Measurements from ENCODE around the gene FOXJ3.

The FOXJ3 gene

GRCh38 chr1:42260376-42261070 is 74.5 kb downstream of the FOXJ3 start:
- TF ChIP-seq, protein P1, sequence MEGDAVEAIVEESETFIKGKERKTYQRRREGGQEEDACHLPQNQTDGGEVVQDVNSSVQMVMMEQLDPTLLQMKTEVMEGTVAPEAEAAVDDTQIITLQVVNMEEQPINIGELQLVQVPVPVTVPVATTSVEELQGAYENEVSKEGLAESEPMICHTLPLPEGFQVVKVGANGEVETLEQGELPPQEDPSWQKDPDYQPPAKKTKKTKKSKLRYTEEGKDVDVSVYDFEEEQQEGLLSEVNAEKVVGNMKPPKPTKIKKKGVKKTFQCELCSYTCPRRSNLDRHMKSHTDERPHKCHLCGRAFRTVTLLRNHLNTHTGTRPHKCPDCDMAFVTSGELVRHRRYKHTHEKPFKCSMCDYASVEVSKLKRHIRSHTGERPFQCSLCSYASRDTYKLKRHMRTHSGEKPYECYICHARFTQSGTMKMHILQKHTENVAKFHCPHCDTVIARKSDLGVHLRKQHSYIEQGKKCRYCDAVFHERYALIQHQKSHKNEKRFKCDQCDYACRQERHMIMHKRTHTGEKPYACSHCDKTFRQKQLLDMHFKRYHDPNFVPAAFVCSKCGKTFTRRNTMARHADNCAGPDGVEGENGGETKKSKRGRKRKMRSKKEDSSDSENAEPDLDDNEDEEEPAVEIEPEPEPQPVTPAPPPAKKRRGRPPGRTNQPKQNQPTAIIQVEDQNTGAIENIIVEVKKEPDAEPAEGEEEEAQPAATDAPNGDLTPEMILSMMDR (IDR thresholded peaks at IDR 0.05; ENCODE audit: control insufficient read depth, extremely low read depth, insufficient read depth), result no peak
- no peak for DNase-seq (ENCODE audit: low read depth)
- H3K4me3 ChIP-seq (ENCODE audit: low read depth, low read length), result no peak overlapping the region

GRCh38 chr1:42259739-42260064 is 75.3 kb downstream of the FOXJ3 start:
- no peak for DNase-seq (ENCODE audit: low read depth)
- TF ChIP-seq, protein P1 (IDR thresholded peaks at IDR 0.05; ENCODE audit: control insufficient read depth, extremely low read depth, insufficient read depth), result no peak
- no peak overlapping the region for H3K4me3 ChIP-seq (ENCODE audit: low read depth, low read length)

GRCh38 chr1:42259059-42259738 is 75.8 kb downstream of the FOXJ3 start:
- H3K4me3 ChIP-seq (ENCODE audit: low read depth, low read length), result no peak overlapping the region
- DNase-seq (ENCODE audit: low read depth), result peak; percentile 26
- TF ChIP-seq, protein P1 (IDR thresholded peaks at IDR 0.05; ENCODE audit: control insufficient read depth, extremely low read depth, insufficient read depth), result no peak

- DNase-seq (ENCODE audit: low read depth), result no peak
- H3K4me3 ChIP-seq (ENCODE audit: low read depth, low read length), result no peak overlapping the region
- TF ChIP-seq, protein P1 (IDR thresholded peaks at IDR 0.05; ENCODE audit: control insufficient read depth, extremely low read depth, insufficient read depth), result no peak
Observed at GRCh38 chr1:42258218-42258617, 76.8 kb downstream of the FOXJ3 start.

DNA sequence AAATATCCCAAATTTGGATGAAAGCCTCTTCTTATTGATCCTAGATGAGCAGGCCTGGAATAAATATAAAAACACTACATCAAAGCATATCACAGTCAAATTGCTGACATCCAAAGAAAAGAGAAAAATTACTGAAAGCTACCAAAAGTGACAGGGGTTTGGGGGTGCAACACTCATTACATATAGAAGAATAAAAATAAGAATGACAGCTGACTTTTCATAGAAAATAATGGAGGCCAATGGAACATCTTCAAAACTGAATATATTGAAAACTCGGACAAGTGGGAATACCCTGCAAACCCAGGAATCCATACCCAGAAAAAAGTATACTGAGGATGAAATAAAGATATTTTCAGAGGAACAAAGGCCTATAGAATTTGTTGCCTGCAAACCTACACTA is 84.0 kb downstream of the FOXJ3 start:
- no peak overlapping the region for H3K4me3 ChIP-seq (ENCODE audit: low read depth, low read length)
- no peak for DNase-seq (ENCODE audit: low read depth)
- TF ChIP-seq, protein P1 (IDR thresholded peaks at IDR 0.05; ENCODE audit: control insufficient read depth, extremely low read depth, insufficient read depth), result no peak

GRCh38 chr1:42250164-42250563 is 84.9 kb downstream of the FOXJ3 start:
- H3K4me3 ChIP-seq (ENCODE audit: low read depth, low read length), result no peak overlapping the region
- DNase-seq (ENCODE audit: low read depth), result no peak
- TF ChIP-seq, protein P1 (IDR thresholded peaks at IDR 0.05; ENCODE audit: control insufficient read depth, extremely low read depth, insufficient read depth), result no peak
